ENCODE results near the gene PCBP3.

Gene PCBP3

DNA sequence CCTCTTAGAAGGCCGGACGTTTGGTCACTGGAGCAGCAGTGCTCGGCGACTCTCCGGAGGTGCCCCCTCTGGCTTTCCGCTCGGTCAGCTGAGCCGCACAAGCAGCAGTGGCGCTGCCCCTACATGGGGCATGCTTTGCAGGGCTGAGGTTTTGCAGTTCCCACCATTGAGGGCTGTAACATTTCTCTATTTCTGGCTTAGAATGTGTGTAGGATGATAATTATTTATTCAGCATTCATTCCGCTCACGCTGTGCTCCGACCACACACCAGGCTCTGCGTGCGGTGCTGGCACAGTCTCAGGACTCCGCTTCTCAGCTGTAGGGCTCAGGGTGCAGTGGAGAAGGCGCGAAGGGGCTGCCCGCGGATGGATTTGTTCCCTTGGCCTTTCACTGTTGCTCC, 119.5 kb downstream of the PCBP3 start:
- DNase-seq = no peak

GRCh38 chr21:45763506-45763905, 120.0 kb downstream of the PCBP3 start:
- DNase-seq = no peak

DNA sequence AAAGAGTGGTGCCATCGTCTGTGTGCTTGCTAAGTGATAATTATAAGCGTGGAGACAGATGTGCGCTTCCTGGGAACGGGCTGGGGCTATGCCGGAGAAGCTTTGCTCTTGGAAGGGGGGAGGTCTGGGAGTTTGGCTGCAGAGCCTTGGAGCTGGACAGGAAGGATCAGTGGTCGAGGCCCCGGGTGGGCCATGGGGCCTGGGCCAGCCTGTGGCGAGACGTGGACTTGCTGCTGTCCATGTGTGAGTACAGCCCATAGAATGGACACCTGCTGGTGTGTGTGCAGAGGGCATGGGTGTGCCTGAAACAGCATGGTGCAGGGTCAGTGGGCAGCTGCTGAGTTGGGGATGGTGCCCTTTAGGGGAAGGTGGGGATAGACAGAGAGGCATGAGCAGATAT, 121.3 kb downstream of the PCBP3 start:
- no peak for DNase-seq

DNA sequence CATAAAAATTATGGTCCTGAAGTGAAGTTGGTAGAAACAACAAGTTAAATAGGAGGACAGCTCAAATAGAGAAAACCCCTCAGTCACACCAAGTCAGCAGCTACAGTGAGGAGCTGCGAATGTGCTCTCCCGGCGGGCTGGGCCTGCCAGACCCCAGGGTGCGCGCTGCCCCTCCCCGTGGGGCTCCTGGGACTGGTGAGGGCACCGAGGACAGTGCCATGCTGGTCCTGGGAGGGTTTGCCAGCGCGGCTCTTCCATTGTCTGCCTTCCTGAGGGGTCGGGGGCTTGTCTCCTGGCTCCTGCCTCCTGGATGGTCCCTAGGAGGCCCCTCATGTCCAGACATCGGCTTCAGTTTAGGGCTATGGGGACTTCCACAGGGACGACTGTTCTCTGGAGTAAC, 121.8 kb downstream of the PCBP3 start:
- DNase-seq = no peak

DNA sequence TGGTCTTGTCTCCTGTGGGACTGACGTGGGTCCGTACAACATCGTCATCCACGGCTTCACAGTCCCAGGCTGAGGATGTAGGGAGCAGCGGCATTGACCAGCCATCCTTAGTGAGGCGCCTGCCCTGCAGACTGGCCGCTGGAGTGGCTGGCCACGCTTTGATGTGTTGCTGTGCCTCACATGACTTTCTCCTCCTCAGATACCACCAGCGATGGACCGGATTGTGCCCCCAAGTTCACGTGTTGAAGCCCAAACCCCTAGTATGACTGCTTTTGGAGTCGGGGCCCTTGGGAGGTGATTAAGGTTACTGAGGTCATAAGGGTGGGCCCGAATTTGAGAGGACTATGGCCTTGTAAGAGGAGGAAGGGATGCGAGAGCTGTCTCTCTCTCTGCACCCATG, 122.5 kb downstream of the PCBP3 start:
- DNase-seq = no peak

DNA sequence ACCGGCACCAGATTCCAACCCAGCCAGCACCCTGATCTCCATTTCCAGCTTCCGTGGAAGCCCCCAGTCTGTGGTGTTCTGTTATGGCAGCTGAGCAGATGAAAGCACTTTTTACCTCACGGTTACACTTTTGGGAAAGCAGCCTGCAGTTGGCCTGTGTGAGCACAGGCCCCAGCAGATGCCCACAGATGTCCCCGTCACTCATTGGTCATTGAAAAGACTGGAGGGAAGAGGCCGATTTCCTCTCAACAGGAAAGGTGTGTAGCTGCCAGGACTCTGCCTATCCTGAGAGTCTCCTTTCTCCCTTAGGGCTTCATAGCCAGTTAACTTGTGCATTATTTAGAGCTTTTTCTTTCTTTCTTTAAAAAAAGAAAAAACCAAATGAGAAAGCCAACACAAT, 123.0 kb downstream of the PCBP3 start:
- no peak for DNase-seq

DNA sequence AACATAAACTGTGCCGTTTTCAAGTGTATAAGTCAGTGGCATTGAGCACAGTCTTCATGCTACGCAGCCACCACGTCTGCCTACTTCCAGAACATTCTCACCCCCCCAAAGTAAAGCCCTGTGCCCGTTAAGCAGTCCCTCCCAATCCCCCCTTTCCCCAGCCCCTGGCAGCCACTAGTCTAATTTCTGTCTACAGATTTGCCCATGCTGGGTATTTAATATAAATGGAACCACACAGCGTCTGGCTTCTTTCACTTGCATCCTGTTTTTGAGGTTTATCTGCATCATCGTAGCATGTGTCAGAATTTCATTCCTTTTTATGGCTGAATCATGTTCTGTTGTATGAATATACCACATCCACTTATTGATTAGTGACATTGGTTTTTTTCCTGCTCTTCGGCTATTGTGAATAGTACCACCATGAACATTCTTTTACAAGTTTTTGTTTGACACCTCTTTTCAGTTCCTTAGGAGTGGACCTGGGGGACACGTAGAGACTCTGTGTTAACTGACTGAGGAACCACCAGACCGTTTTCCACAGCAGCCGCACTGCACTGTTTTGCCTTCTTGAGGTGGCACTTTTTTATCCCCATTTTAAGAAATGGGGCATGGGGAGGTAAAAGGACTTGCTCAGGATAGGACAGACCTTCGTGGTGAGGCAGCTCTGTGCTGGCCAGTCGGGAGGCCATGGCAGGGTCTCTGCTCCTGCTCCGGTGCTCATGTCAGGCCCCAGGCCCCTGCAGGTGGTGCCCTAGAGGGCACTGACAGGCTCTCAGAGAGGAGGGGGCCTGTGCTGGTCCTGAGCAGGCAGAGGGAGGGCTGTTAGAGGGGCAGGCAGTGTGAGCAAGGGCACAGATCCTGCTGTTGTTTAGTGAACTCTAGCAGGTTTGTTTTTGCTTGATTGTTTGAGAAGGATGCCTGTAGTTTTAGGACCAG, 123.8 kb downstream of the PCBP3 start:
- DNase-seq = peak; percentile 27

GRCh38 chr21:45768011-45768739, 124.7 kb downstream of the PCBP3 start:
- DNase-seq = peak; percentile 77

DNA sequence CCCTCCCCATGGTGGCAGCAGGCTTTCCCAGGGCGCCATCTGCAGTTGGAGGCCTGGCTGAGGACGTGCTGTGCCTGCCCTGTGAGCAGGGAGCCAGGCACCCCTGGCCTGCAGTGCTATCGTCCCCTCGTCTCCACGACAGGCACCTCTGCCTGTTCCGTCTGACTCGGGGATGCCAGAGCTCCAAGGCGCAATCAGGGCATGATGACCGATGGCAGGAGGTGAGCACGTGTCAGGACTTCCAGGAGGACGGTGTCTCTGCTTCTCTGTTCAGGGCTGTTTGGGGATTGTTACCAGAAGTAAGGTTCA, 125.2 kb downstream of the PCBP3 start:
- peak; percentile 46 for DNase-seq

- peak; percentile 21 for DNase-seq
Observed at GRCh38 chr21:45769294-45769693, 125.8 kb downstream of the PCBP3 start.

DNA sequence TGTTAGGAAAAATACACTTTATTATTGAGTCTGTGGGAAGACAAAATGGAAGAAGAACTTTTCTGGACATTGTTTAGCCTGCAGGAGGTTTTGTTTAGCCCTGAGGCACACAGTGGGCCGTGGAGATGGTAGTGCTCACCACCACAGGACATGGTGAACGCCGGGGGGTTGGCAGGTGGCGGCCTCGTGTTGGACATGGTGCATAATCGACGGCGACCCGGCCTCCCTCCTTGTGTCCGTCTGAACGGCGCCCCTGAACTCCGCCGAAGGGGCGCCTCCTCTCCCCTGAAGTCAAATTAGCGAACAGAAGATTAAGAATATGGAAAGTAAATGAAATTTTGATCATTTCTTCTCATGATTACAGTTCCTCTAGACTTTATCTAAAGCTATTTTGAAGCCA, 126.4 kb downstream of the PCBP3 start:
- DNase-seq = no peak

DNA sequence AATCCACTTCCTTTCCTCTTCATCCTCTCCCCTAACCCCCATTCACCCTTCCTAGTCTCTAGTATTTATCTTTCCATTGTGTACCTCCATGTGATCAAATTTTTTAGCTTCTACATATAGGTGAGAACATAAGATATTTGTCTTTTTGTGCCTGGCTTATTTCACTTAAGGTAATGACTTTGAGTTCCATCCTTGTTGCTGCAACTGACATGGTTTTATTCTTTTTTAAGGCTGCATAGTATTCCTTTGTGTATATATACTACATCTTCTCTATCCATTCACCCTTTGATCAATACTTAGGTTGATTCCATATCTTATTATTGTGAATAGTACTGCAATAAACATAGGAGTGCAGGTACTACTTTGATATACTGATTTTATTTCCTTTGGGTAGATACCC, 128.7 kb downstream of the PCBP3 start:
- DNase-seq = no peak

DNA sequence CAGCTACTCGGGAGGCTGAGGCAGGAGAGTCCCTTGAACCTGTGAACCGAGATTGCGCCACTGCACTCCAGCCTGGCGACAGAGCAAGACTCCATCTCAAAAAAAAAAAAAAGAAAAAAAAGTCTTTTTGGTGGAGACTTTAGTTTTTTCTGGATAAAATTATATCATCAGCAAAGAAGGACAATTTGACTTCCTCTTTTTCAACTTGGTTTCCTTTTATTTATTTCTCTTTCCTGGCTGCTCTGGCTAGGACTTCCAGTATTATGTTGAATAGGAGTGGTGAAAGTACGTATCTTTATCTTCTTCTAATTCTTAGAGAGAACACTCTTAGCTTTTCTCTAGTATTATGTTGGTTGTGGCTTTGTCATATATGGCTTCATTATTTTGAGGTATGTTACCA, 130.8 kb downstream of the PCBP3 start:
- DNase-seq = no peak

DNA sequence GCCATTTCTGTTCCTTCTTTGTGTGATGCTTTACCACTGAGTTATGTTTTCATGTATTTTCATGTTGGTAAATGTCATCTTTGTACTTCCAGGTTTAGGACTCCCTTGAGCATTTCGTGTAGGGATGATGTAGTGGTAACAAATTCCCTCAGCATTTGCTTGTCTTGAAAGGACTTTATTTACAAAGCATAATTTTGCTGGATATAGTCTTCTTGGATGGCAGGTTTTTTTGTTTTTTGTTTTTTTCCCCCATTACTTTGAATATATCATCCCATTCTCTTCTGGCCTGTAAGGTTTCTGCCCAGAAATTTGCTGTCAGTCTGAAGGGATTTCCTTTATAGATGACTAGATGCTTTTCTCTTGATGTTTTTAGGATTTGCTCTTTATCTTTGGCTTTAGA, 133.4 kb downstream of the PCBP3 start:
- DNase-seq = no peak

DNA sequence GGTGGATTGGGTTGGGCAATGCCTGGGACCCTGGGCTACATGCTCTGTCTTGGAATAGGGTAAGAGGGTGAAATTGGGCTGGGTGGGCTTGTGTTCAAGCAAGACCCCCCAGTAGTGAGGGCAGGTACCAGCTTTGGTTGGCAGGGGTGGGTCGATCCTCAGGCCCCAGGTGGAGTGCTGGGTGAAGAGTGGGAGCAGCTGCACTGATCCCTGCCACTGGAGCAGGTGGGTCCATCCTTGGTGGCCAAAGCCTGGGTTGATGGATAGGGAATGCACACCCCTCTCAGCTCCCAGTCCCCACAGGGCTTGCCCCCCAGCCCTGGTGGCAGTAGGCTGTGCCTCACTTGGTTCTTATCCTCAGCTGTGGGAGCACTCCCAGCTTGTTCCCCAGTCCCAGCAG, 135.2 kb downstream of the PCBP3 start:
- no peak for DNase-seq

GRCh38 chr21:45779226-45779625, 135.7 kb downstream of the PCBP3 start:
- DNase-seq = no peak

- no peak for DNase-seq
Observed at GRCh38 chr21:45780647-45781046, 137.1 kb downstream of the PCBP3 start.

DNA sequence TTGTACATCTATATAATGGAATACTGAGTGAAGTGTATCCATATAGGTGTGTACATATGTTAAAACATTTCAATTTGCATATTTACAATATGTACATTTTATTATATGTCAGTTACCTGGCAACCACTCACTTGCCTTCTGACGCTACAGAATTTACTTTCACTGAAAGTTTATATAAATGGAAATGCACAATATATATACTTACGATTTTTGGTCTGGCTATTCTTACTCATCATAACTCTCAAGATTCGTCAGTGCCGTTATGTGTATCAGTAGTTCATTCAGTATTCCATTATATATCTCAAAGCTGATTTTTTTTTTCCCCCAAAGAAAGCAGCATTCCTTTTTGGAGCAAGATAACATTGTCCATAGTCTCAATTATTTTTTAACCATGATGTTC, 138.2 kb downstream of the PCBP3 start:
- DNase-seq = no peak

DNA sequence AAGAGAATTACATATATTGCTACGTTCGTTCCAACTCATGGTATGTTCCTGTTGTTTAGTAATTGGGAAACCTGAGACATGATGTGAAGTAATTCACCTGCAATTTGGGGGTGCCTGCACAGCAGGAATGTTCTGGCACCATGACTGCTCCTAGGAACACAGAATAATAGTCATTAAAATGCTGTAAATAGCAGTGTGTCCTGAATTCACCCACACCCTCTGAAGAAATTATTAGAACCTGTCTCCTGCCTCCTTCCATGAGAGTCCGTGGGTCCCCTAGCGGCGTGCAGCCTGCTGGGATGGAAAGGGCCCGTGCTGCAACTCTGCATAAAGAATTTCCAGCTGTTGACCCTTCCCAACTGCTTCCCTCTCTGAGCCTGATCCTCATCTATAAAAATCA, 143.1 kb downstream of the PCBP3 start:
- no peak for DNase-seq

GRCh38 chr21:45787371-45787770, 143.8 kb downstream of the PCBP3 start:
- no peak for DNase-seq

GRCh38 chr21:45788198-45788597, 144.7 kb downstream of the PCBP3 start:
- no peak for DNase-seq

- no peak for DNase-seq
Observed at GRCh38 chr21:45788637-45789506, 145.3 kb downstream of the PCBP3 start.

- no peak for DNase-seq
Observed at GRCh38 chr21:45790427-45790826, 146.9 kb downstream of the PCBP3 start.

All from stimulated activated CD4-positive, alpha-beta T cell treated with anti-CD3 and anti-CD28 coated beads, Interleukin-15, amount 100 ng/mL, for 24 hours (primary cell).